Hematopoietic multipotent progenitor cell treated with erythropoietin and hydrocortisone succinate and interleukin-3 and kit ligand, for 6 days (in vitro differentiated cells): Measurements from ENCODE around the gene TRIM62.

Experiments
- DNase-seq: peaks from one replicate; pipeline ENCODE4 v3.0.0-alpha.2; 2015

TRIM62 gene

GRCh38 chr1:33180226-33180910 lies 1.5 kb downstream of the TRIM62 start:
- no peak for DNase-seq

- DNase-seq: no peak
Measured at GRCh38 chr1:33178836-33179439, 2.9 kb downstream of the TRIM62 start.

- no peak for DNase-seq
Measured at GRCh38 chr1:33177996-33178540, 3.8 kb downstream of the TRIM62 start.

GRCh38 chr1:33176887-33177286 lies 5.0 kb downstream of the TRIM62 start:
- no peak for DNase-seq

GRCh38 chr1:33176362-33176850 lies 5.4 kb downstream of the TRIM62 start:
- DNase-seq: no peak

GRCh38 chr1:33175865-33176264 lies 6.0 kb downstream of the TRIM62 start:
- no peak for DNase-seq

GRCh38 chr1:33173091-33173490 lies 8.8 kb downstream of the TRIM62 start:
- DNase-seq: peak; percentile 11

GRCh38 chr1:33171977-33172813 lies 9.6 kb downstream of the TRIM62 start:
- no peak for DNase-seq

- DNase-seq: no peak
Measured at GRCh38 chr1:33170351-33171274, 11.2 kb downstream of the TRIM62 start.

GRCh38 chr1:33169290-33170055 lies 12.4 kb downstream of the TRIM62 start:
- no peak for DNase-seq

- no peak for DNase-seq
Measured at GRCh38 chr1:33168556-33169289, 13.1 kb downstream of the TRIM62 start.

GRCh38 chr1:33167650-33168447 lies 14.0 kb downstream of the TRIM62 start:
- DNase-seq: no peak

GRCh38 chr1:33165809-33166208 lies 16.0 kb downstream of the TRIM62 start:
- DNase-seq: no peak

GRCh38 chr1:33165209-33165608 lies 16.6 kb downstream of the TRIM62 start:
- DNase-seq: no peak

GRCh38 chr1:33163621-33164519 lies 18.0 kb downstream of the TRIM62 start:
- no peak for DNase-seq

- no peak for DNase-seq
Measured at GRCh38 chr1:33162141-33162540, 19.7 kb downstream of the TRIM62 start.

GRCh38 chr1:33161061-33161681 lies 20.7 kb downstream of the TRIM62 start:
- DNase-seq: no peak

GRCh38 chr1:33159577-33159976 lies 22.3 kb downstream of the TRIM62 start:
- DNase-seq: no peak
